Dermis microvascular lymphatic vessel endothelial cell (primary cell): ENCODE data around the gene CCDC89. TPM values are rescaled to one million over a fixed set of nuclear protein-coding genes. Genes with fewer than 3 reads are reported as not detected.
A peak's percentile ranks its signal among the peaks of the same experiment; 100 is the strongest.
"Not testable (repeated sequence)": the region's sequence is repeated elsewhere in the genome, so short reads cannot be mapped to it uniquely, and the experiment has no call there.

Experiments
- DNase-seq, 2 donors: peaks; one replicate each; pipeline versions ENCODE4 v3.0.0 to v3.0.0-alpha.2; 2010; ENCODE audit warnings: low read depth in 2 of 2
- total RNA-seq: library from RNA; depleted of rRNA; stranded (reverse); fragments of >200 nt; gene quantifications from 2 replicates; pipeline ENCODE4 v1.2.1, GENCODE V29; 2014

CCDC89 gene
- total RNA-seq, 1 donor from 2014 or later: not detected

- DNase-seq: peak; percentile 1 to 56
Measured at GRCh38 chr11:85694385-85694980, 8.5 kb upstream of the CCDC89 start.

- no peak for DNase-seq
Measured at GRCh38 chr11:85685125-85685819, 723 bp downstream of the CCDC89 start.

DNA sequence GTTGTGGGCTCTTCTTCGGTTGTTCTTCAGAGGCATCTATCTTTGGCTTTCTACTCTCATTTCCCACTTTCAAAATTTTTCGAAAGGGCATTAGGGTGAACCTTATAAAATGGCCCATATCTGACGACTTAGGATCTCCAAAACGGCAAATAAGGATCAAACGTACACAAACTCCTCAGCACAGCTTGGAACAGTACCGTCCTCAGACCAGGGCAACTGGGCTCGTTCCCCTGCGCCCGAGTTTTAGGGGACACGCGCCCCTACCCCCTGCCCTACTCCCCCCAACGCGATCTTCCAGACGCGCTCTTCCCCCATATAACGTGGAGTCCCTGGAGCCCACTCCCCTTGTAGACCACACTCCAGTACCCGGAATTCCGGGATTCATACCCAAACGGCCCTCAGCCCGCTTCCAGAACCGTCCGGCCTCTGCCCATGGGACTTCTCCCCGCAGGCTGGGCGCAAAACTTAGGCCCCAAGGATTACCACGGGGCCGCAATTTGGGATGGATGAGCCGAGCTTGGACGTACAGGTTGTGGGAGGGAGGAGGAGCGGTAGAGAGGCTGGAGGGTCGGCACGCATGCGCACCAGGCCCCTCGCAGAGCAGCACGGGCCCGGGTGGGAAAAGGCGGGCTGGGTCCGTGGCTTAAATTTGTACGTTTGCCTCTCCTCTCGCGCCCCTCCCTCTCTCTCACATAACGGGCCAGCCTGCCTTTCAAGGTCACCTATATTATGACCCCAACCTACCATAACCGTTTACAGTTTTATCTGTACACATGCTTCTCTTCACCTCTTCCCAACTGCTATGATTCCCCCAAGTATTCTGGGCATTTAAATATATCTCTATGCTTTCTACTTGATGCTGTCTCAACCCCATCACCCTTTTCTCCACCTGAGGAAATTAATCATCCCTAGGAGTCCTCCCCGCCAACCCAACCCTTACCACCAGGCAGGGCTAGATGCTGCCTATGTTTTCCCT, 3.4 kb downstream of the CCDC89 start:
- peak in 1 of 2 donors; percentile 35 for DNase-seq

DNA sequence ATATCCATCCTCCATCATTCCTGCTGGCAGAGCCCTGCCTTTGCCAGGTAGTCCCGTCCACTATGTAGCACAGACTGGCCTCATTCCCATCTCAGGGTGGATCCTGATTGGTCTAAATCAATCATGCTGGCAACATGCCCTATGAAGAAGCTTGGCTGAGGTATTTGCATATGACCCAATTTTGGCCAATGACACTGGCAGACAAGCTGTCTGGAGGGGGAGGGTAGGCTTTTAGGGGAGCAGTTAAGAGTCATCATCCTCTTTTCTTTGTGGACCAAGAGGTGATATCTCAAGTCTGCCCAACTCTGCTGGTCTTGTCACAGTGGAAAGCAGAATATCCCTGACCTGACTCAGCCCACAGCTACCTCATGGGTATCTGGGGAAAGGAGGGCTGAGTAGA, 5.1 kb downstream of the CCDC89 start:
- DNase-seq: no peak

DNA sequence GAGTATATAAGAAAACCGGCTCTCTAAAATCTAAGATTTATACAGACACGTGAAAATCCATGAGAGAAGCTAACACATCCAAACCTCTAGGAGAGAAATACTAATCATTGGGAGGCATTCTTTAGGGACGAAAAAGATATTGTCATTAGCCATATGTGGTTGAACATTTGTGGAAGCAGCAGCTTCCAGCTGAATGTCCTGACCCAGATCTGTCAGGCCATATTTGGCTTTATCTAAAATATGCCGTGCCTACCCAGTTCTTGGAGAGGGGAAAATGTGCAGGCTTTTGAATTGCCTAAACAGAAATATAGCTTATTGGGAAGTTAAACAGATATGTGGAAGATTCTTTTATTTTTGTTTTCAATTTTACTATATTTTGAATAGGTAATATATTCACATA, 6.4 kb downstream of the CCDC89 start:
- no peak for DNase-seq

DNA sequence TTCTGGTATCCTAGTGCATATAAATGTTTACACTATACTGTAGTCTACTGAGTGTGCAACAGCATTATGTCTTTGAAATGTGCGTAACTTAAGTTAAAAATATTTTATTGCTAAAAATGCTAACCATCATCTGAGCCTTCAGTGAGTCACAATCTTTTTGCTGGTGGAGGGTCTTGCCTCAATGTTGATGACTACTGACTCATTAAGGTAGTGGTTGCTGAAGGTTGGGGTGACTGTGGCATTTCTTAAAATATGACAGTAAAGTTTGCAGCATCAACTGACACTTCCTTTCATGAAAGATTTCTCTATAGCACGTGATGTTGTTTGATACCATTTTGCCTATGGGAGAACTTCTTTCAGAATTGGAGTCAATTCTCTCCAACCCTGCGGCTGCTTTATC, 12.6 kb downstream of the CCDC89 start:
- DNase-seq: no peak

DNA sequence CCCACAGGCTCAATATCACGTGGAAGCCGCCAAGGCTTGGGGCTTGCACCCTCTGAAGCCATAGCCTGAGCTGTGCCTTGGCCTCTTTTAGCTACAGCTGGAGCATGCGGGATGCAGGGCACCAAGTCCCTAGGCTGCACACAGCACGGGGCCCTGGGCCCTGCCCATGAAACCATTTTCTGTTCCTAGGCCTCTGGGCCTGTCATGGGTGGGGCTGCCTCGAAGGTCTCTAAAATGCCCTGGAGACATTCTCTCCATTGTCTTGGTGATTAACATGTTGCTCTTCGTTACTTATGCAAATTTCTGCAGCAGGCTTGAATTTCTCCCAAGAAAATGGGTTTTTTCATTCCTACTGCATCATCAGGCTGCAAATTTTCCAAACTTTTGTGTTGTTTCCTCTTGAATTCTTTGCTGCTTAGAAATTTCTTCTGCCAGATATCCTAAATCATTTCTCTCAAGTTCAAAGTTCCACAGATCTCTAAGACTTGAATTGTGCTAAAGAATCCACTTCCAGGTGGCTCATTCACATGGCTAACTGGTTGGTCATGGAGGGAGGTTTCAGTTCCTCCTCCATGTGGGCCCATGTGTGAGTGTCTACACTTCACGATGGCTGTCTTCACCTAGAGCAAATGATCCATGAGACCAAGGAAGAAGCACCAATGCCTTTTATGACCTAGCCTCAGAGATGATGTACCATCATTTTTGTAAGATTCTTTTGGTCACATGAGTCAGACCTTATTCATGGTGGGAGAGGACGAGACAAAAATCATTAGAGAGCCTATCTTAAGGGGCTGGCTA, 13.7 kb downstream of the CCDC89 start:
- no peak for DNase-seq

DNA sequence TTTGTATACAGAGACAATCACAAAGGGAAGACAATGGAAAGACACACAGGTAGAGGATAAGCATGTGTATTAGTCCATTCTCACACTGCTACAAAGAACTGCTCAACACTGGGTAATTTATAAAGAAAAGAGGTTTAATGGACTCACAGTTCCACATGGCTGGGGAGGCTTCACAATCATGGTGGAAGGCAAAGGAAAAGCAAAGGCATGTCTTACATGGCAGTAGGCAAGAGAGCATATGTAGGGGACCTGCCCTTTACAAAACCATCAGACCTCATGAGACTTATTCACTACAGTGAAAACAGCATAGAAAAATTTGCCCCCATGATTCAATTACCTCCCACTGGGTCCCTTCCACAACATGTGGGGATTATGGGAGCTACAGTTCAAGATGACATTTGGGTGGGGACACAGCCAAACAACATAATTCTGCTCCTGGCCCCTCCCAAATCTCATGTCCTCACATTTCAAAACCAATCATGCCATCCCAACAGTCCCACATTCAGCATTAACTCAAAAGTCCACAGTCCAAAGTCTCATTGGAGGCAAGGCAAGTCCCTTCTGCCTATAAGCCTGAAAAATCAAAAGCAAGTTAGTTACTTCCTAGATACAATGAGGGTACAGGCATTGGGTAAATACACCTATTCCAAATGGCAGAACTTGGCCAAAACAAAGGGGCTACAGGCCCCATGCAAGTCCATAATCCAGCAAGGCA, 14.9 kb downstream of the CCDC89 start:
- not testable (repeated sequence) for DNase-seq

- DNase-seq: no peak
Measured at GRCh38 chr11:85668157-85668556, 17.8 kb downstream of the CCDC89 start.

GRCh38 chr11:85666687-85667086, 19.3 kb downstream of the CCDC89 start:
- DNase-seq: no peak

DNA sequence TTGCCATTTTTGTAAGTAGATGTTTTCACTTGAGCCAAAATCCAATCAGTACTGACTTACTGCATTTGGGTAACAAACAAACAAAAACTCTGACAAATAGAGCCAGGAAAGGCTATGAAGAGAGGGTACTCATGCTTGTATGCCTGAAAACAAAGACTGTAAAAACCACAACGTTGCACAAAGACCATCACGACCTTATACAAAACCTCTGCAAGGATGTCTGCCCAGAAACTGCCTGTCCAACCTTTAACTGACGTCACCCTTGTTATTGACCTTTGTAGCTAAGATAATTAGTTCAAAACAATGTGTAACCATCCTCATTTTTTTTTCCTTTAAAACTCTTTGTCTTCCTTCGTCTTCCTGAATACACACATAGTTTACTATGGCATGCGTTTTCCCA, 20.3 kb downstream of the CCDC89 start:
- DNase-seq: no peak

DNA sequence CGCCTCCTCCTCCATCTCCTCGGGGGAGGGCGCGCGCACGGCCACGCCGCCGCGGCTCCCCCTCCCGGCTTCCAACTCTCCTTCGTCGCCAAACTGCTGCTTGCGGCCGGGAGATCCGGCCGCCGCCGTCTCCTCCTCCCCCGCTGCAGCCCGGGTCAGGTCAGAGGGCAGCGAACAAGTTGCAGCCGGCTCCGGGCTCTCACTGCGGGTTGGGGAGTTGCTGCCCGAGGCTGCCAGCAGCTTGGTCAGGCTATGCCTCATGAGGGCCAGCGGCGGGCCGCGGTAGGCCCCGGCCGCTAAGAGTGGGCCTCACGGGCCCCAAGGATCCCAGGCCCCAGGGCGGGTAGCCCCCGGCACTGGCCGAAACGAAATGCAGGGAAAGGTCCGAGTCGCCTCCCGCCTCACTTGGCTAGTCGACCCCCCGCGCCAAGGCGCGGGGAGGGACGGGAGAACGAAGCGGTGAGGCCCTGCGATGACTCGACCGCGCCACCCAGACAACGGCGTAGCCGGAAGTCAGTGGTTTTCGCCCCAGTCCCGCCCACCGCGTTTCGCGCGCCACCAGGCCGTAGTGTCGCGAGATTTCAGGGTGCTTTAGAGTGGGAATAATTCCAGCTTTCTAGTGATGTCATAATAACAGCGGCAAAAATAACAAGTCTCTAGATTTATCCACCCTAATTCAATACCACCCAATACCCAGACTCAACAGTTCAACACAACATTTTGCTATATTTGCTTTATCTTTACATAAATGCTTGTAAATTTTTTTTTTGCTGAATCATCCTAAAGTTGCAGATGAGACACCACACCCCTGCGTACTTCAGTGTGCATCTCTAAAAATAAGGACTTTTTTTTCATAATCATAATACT, 21.1 kb downstream of the CCDC89 start, which contains the start of gene CREBZF:
TSS of gene CREBZF (minus strand) at position 515 of the 867 bp plus-strand sequence. CDS start at position 261, 254 bp downstream.
- DNase-seq: peak; percentile 87 to 95

GRCh38 chr11:85663753-85664614, 22.0 kb downstream of the CCDC89 start:
- DNase-seq: peak in 1 of 2 donors; percentile 74

GRCh38 chr11:85663080-85663752, 22.8 kb downstream of the CCDC89 start:
- DNase-seq: peak in 1 of 2 donors; percentile 19

GRCh38 chr11:85661972-85662664, 23.9 kb downstream of the CCDC89 start:
- DNase-seq: no peak

DNA sequence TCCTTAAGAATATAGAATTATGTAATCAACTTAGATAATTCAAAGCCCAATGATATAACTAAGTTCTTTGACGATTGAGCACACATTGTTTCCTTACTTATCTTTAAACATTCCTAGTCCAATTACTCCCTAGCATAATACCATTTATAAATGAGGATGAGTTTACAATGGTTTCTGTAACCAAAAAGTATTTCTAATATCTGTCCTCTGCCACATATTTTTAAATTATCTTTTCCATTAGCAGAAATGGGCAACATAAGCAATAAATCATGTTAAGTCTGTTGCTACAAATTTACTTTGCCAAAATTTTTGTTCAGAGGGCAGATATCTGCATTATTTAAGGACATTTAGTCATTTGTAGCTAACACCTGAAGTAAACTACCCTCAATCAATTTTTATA, 27.8 kb downstream of the CCDC89 start:
- DNase-seq: no peak

GRCh38 chr11:85656777-85657176, 29.2 kb downstream of the CCDC89 start:
- no peak for DNase-seq
